ENCODE data around the gene DCAF17. TPM values are rescaled to one million over a fixed set of nuclear protein-coding genes. Genes with fewer than 3 reads are reported as not detected.
A peak's percentile ranks its signal among the peaks of the same experiment; 100 is the strongest.

Gene DCAF17
- total RNA-seq, 1 donor from 2014 or later: 11.3 TPM

DNA sequence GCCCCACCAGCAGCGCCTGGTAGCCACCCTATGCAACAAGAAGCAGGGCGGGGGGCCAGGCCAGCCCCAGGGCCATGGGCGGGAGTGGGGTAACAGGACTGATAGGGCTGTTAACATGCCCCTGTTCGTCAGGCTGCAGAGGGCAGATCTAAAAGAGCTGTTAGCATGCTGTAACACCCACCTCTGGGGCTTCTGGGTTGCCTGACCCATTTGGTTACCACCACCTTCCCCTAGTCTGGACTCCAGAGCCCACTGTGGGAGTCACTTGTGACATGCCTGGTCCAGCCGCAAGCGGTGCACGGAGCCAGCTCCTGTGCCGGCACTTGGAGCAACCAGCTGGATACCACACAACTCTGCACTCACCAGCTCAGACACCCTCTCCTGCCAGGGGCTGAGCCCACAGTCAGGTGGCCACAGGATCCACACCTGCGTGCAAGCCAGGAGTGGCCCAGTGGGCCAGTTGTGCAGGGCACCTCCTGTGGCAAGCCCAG lies 2.3 kb upstream of the DCAF17 start:
- Histone ChIP-seq H3K27me3 (no peaks in the 10 kb centered on the region), H3K9me3 (no peaks in the 10 kb centered on the region), H3K4me3 (no peak overlapping the region), H3K27ac (no peak overlapping the region), H3K36me3 (peaks cover 3% of the 10 kb centered on the region), H3K4me1 (peaks cover 12% of the 10 kb centered on the region)
- TF ChIP-seq, protein P1, sequence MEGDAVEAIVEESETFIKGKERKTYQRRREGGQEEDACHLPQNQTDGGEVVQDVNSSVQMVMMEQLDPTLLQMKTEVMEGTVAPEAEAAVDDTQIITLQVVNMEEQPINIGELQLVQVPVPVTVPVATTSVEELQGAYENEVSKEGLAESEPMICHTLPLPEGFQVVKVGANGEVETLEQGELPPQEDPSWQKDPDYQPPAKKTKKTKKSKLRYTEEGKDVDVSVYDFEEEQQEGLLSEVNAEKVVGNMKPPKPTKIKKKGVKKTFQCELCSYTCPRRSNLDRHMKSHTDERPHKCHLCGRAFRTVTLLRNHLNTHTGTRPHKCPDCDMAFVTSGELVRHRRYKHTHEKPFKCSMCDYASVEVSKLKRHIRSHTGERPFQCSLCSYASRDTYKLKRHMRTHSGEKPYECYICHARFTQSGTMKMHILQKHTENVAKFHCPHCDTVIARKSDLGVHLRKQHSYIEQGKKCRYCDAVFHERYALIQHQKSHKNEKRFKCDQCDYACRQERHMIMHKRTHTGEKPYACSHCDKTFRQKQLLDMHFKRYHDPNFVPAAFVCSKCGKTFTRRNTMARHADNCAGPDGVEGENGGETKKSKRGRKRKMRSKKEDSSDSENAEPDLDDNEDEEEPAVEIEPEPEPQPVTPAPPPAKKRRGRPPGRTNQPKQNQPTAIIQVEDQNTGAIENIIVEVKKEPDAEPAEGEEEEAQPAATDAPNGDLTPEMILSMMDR (IDR thresholded peaks at IDR 0.05): no peak
- no peak for ATAC-seq
- intact Hi-C loops (cut with DNase I): no loop called here
- DNase-seq: no peak

DNA sequence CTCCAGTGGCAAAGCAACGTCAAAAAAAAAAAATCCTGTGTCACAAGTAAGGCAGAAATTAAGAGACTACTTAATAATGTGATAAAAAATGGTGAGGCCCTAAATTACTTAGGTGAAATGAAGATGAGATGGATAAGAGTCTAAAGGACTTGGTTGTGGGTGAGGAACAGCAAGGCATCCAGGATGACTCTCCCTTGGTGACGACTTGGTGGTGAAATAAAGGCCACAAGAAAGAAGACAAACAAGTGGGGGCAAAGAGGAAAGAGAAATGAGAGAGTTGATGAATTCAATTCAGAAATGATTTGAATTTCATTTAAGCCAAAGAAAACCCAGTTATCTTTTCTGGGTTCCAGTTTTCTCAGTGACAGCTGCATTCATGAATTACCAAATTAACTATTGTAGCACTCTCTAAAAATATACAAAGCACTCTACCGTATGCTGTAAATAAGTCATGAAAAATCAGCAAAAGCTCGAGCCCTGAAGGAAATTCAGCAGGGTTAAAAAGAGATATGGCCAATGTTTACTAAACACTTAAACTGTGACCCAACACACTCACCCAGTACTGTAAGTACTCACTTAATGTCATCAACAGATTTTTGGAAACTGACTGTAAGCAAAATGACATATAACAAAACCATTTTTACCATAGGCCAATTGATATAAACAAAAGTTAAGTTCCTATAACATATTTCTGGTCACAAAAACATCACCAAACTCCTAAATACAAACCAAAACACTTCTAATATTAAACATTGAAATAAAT lies 1.6 kb upstream of the DCAF17 start:
- ATAC-seq (no peak), DNase-seq (no peak)
- Histone ChIP-seq H3K4me3 (no peak overlapping the region), H3K9me3 (no peaks in the 10 kb centered on the region), H3K36me3 (peaks cover 10% of the 10 kb centered on the region), H3K27me3 (no peaks in the 10 kb centered on the region), H3K27ac (no peak overlapping the region), H3K4me1 (peaks cover 12% of the 10 kb centered on the region)
- TF ChIP-seq, protein P1 (IDR thresholded peaks at IDR 0.05): no peak
- intact Hi-C loops (cut with DNase I): no loop called here

DNA sequence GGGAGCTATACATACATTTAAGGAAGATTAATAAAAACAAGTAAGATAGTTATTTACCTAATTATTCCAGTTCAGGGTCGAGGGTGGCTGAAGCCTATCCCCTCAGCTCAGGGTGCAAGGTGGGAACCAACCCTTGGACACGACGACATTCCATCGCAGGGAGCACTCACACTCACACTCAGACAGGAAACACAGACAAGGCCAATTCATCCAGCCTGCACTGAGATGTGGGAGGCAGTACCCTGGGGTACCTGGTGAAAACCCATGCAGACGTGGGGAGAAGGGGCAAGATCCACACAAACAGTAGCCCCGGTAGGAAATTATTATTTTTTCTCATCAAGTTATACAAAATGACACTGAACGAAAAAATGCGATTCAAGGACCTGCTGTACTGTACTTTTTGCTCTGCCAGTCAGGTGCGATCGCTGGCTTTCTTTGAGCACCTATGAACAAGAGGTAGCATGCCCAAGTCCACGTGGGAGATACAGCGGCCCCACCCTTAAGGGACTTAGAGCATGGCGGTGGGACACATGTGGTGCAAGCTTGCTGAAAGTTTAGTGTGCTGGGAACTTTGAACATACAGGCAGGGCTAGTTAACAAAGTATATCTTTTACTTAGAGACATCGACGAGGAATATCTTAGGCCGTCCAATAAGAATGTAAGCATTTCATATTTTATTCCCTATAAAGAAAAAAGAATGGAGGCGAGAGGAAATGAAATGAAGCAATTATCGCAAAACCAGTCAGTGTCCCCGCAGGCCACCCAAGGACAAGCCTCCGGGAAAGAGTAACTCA lies 860 bp upstream of the DCAF17 start:
- no peaks in the 10 kb centered on the region for H3K9me3 ChIP-seq
- H3K4me1 ChIP-seq: peaks cover 12% of the 10 kb centered on the region
- TF ChIP-seq, protein P1 (IDR thresholded peaks at IDR 0.05): no peak
- peak overlapping the region; percentile 99 for H3K27ac ChIP-seq
- H3K36me3 ChIP-seq: peaks cover 16% of the 10 kb centered on the region
- intact Hi-C loops (cut with DNase I): no loop called here
- ATAC-seq (no peak), DNase-seq (no peak)
- no peaks in the 10 kb centered on the region for H3K27me3 ChIP-seq
- peak overlapping the region; percentile 87 for H3K4me3 ChIP-seq

DNA sequence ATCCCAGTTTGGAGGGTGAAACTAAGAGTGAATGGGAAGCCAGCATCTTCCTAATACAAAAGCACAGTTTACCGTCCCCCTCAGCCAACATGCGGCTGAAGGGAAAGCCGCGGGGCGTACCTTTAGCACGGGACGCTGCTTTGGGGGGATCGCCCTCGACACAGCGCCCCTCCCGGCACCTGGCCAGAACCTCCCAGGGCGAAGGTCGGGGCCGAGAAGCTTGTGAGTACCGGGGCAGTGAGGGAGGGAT lies 338 bp upstream of the DCAF17 start, which contains the start of gene METTL8:
Gene METTL8 (minus strand): TSS at position 228 of the 250 bp plus-strand sequence. CDS start 41,805 bp downstream, outside the sequence.
- peak within 1 kb of the TSS; percentile 99 for H3K27ac ChIP-seq
- no peaks in the 10 kb centered on the region for H3K27me3 ChIP-seq
- TF ChIP-seq, protein P1 (IDR thresholded peaks at IDR 0.05): peak; percentile 44
- peak within 1 kb of the TSS; percentile 87 for H3K4me3 ChIP-seq
- H3K9me3 ChIP-seq: no peaks in the 10 kb centered on the region
- intact Hi-C loops (cut with DNase I): no loop called here
- no peak for ATAC-seq
- H3K36me3 ChIP-seq: peaks cover 21% of the 10 kb centered on the region
- DNase-seq: no peak
- peaks cover 12% of the 10 kb centered on the region for H3K4me1 ChIP-seq

DNA sequence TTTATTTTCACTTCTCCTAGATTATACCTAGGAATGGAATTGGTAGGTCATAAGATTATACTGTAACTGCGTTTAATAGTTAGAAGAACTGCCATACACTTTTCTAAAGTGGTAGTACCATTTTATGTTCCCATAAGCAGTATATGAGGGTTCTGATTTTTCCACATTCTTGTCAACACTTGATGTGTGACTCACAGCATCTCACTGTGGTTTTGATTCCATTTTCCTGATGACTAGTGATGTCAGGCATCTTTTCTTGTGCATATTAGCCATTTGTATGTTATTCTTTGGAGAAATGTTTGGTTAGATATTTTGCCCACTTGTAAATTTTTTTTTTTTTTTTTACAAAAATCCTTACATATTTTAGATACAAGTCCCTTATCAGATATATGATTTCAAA lies 2.3 kb downstream of the DCAF17 start:
- intact Hi-C loops (cut with DNase I): no loop called here
- DNase-seq: no peak
- no peaks in the 10 kb centered on the region for H3K27me3 ChIP-seq
- H3K4me3 ChIP-seq: no peak overlapping the region
- H3K36me3 ChIP-seq: peaks cover 43% of the 10 kb centered on the region
- peaks cover 12% of the 10 kb centered on the region for H3K4me1 ChIP-seq
- TF ChIP-seq, protein P1 (IDR thresholded peaks at IDR 0.05): no peak
- H3K9me3 ChIP-seq: no peaks in the 10 kb centered on the region
- no peak for ATAC-seq
- no peak overlapping the region for H3K27ac ChIP-seq
